ENCODE data around the gene GOLGA8K.
"Not testable (repeated sequence)": the region's sequence is repeated elsewhere in the genome, so short reads cannot be mapped to it uniquely, and the experiment has no call there.

GOLGA8K gene

DNA sequence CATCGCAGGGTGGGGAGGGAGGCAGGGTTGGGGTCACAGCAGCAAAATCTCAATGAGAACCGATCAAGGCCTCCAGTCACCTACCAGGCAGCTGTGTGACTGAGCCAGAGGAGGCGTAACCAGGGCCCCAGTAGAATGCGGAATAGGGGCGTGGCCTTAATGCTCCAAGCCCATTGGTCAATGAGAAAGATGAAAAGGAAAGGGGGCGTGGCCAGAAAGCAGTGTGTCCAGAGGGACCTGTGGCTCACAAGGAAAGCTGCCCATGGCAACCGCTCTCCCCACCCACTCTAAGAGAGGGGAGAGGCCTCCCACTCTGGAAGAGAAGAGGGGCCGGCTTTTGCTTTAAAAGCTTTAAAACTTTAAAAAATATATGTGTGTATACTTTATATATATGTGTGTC, at the start of gene GOLGA8K:
GOLGA8K (minus strand) TSS at position 101 of the 400 bp plus-strand sequence; CDS start at position 3, 98 bp downstream.
- H3K27ac ChIP-seq; H3K4me3 ChIP-seq; H3K9ac ChIP-seq (ENCODE audit: insufficient read length); H3K9me3 ChIP-seq (ENCODE audit: low read depth, low read length); H3K36me3 ChIP-seq (ENCODE audit: insufficient read depth, low read length); DNase-seq (ENCODE audit: low read depth, low spot score): not testable (repeated sequence)

GRCh38 chr15:32440445-32440977, 37.4 kb upstream of the GOLGA8K start:
- not testable (repeated sequence) for H3K9me3 ChIP-seq (ENCODE audit: low read depth, low read length); H3K9ac ChIP-seq (ENCODE audit: insufficient read length); H3K4me3 ChIP-seq; DNase-seq (ENCODE audit: low read depth, low spot score); H3K36me3 ChIP-seq (ENCODE audit: insufficient read depth, low read length); H3K27ac ChIP-seq

DNA sequence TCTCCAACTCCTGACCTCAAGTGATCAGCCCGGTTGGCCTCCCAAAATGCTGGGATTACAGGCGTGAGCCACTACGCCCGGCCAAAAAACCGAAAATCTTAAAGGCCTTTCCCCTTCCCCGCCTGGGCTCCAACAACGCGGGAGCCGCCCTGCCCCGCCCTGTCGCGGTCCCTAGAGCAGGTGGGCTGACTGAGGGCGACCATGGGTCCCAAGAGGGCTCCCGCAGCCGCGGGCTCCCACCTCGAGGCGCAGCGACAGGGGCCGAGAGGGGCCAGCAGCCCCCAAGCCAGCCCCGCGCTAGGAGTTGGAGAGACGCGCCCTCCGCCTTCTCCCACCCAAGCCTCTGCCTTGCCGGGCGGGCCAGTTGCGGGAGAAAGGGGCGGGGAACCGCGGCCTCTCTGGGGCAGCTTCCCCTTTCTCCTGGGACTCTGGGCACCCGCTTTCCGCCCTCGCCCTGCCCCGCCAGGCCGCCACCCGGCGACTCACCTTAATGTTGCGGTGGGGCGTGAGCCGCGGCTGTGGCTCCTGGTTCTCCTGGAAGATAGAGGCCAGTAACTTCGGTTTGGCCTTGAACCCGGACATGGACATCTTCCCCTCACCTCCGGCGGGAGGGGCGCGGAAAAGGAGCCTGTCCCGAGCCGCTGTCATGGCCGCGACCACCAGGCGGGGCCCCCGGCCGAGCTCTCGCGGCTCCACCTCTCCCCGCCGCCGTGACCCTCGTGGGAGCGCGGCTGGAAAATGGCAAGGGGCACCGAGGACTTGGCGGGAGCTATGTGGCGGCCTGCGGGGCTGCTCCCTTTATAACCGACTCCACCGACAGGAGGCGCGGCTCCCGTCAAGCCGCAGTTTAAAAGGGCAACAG, 31.2 kb upstream of the GOLGA8K start:
- H3K9ac ChIP-seq (ENCODE audit: insufficient read length); H3K36me3 ChIP-seq (ENCODE audit: insufficient read depth, low read length); H3K9me3 ChIP-seq (ENCODE audit: low read depth, low read length); H3K4me3 ChIP-seq; DNase-seq (ENCODE audit: low read depth, low spot score); H3K27ac ChIP-seq: not testable (repeated sequence)

- H3K9ac ChIP-seq (ENCODE audit: insufficient read length); DNase-seq (ENCODE audit: low read depth, low spot score); H3K36me3 ChIP-seq (ENCODE audit: insufficient read depth, low read length); H3K4me3 ChIP-seq; H3K27ac ChIP-seq; H3K9me3 ChIP-seq (ENCODE audit: low read depth, low read length): not testable (repeated sequence)
Observed at GRCh38 chr15:32427635-32428034, 24.5 kb upstream of the GOLGA8K start.

DNA sequence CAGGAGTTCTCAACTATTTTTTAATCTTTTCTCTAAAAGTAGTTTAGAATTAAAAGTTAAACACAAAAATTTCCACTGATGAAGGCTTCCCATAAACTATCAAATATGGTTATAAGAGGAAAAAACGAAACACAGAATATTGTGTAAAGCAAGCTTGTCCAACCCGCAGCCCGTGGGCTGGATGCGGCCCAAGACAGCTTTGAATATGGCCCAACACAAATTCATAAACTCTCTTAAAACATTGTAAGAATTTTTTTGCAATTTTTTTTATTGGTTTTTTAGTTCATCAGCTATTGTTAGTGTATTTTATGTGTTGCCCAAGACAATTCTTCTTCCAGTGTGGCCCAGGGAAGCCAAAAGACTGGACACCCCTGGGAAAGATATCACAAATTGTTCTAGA, 23.4 kb upstream of the GOLGA8K start:
- not testable (repeated sequence) for H3K9me3 ChIP-seq (ENCODE audit: low read depth, low read length); H3K27ac ChIP-seq; DNase-seq (ENCODE audit: low read depth, low spot score); H3K36me3 ChIP-seq (ENCODE audit: insufficient read depth, low read length); H3K4me3 ChIP-seq; H3K9ac ChIP-seq (ENCODE audit: insufficient read length)

DNA sequence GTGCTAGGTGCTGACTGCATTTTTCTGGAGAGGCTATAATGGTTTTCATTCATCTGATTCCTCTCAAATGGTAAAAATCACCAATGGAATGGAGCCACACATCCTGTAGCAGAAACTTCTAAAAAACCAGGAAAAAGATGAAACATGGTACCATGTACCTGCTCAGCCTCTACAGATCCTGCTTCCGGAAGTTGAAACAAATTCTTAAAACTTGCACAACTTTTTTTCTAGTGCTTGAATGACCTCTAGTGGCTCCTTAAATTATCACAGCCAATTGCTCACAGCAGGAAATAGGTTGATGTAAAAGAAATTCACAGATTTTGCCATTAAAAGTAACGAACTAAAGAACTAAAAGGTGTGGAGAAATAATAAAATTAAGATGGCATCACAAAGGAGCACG, 4.8 kb upstream of the GOLGA8K start:
- not testable (repeated sequence) for H3K9me3 ChIP-seq (ENCODE audit: low read depth, low read length); H3K27ac ChIP-seq; H3K9ac ChIP-seq (ENCODE audit: insufficient read length); H3K36me3 ChIP-seq (ENCODE audit: insufficient read depth, low read length); H3K4me3 ChIP-seq; DNase-seq (ENCODE audit: low read depth, low spot score)

GRCh38 chr15:32396522-32396921, 6.6 kb downstream of the GOLGA8K start:
- not testable (repeated sequence) for H3K36me3 ChIP-seq (ENCODE audit: insufficient read depth, low read length); H3K27ac ChIP-seq; H3K9me3 ChIP-seq (ENCODE audit: low read depth, low read length); H3K9ac ChIP-seq (ENCODE audit: insufficient read length); DNase-seq (ENCODE audit: low read depth, low spot score); H3K4me3 ChIP-seq

- not testable (repeated sequence) for H3K9me3 ChIP-seq (ENCODE audit: low read depth, low read length); DNase-seq (ENCODE audit: low read depth, low spot score); H3K9ac ChIP-seq (ENCODE audit: insufficient read length); H3K27ac ChIP-seq; H3K4me3 ChIP-seq; H3K36me3 ChIP-seq (ENCODE audit: insufficient read depth, low read length)
Observed at GRCh38 chr15:32394745-32395144, 8.3 kb downstream of the GOLGA8K start.

DNA sequence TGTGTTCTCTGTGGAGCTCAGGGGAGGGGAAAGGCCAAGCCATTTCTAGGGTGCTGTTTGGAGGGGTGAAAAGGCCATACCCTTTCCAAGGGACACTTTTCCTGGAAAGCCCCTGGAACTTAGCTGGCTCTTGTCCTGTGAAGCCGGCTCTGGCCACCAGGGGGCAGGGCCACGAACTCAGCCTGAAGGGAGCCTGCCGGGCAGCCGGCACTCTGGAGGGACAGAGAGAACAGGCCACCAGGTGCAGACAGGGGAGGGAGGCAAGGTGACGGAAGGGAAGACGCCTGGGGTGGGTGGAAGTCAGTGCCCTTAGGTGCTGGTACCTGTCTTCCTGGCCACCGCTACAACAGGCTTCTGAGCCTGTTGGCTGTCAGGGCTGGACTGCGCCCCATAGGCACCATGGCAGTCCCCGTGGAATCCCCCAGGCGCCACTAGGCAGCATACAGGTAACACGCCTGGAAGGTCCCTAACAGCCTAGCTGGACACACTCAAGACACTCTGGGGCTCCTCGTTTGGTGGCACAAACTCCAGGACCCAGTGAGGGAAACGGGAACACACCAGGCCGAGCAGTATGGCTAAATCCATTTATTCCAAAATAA, 14.9 kb downstream of the GOLGA8K start:
- H3K27ac ChIP-seq; H3K9me3 ChIP-seq (ENCODE audit: low read depth, low read length); H3K36me3 ChIP-seq (ENCODE audit: insufficient read depth, low read length); H3K9ac ChIP-seq (ENCODE audit: insufficient read length); DNase-seq (ENCODE audit: low read depth, low spot score); H3K4me3 ChIP-seq: not testable (repeated sequence)

DNA sequence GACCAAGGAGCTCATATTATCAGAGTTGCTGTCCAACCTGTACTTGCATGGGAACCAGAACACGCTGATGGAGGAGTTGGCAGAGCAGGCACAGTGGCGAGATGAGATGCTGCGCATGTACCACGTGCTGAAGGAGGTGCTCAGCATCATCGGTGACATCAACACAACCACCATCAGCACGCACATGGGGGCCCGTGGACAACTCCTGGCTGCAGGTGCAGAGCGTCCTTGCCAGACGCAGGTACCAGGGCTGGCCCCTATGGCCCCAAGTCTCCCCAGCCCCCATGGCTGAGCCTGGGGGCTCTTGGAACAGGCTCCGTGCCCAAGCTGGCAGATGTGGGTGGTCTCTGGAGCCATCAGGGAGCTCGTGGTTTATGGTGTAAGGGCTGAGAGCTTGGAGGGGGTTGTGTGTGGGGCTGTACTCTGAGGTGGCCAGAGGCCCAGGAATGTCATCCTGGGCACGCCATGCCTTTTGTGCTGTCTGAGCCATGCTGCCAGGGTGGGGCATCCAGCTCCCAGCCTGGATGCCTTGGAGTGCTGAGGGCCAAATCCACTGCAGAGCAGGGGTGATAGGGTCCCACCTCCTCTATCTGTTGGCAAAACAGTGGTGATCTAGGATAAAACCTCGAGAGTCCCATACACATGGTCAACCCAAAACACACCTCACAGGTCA, 17.1 kb downstream of the GOLGA8K start:
- H3K36me3 ChIP-seq (ENCODE audit: insufficient read depth, low read length); H3K4me3 ChIP-seq; H3K9me3 ChIP-seq (ENCODE audit: low read depth, low read length); H3K9ac ChIP-seq (ENCODE audit: insufficient read length); H3K27ac ChIP-seq; DNase-seq (ENCODE audit: low read depth, low spot score): not testable (repeated sequence)

- not testable (repeated sequence) for H3K27ac ChIP-seq; DNase-seq (ENCODE audit: low read depth, low spot score); H3K36me3 ChIP-seq (ENCODE audit: insufficient read depth, low read length); H3K4me3 ChIP-seq; H3K9me3 ChIP-seq (ENCODE audit: low read depth, low read length); H3K9ac ChIP-seq (ENCODE audit: insufficient read length)
Observed at GRCh38 chr15:32374185-32374584, 28.9 kb downstream of the GOLGA8K start.

DNA sequence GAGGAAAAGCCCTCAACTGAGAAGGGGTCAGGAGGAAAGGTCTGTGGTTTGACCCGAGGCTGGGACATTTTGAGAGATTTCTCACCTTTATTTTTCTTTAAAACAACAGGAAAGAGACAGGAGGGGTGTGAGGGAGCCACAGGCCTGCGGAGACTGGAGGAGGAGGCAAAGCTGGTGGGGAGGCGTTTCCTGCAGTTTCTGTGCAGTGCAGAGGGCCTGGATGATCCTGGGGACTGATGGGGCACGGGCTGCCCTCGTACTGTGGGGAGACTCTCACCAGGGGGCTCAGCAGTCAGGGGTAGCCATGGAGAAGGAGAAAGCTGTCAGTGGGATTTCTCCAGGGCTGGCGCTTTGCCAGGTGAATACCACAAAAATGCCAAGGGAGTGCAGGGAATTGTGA, 29.4 kb downstream of the GOLGA8K start:
- DNase-seq (ENCODE audit: low read depth, low spot score) = not testable (repeated sequence)

DNA sequence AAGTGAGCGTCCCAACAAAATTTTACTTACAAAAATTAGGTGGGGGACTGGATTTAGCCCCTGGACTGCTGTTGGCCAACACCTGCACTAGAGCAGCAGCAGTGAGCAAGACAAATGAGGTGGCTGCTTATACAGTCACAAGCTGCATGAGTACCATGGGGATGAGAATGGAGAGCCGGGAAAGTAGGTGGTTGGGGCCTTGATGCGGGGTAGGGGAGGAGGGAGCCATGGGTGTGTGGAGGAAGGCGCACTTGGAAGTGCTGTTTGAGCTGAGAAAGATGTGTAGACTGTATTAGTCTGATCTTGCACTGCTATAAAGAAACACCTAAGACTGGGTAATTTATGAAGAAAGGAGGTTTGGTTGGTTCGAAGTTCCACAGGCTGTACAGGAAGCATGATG, 31.0 kb downstream of the GOLGA8K start:
- H3K9ac ChIP-seq (ENCODE audit: insufficient read length); H3K27ac ChIP-seq; H3K9me3 ChIP-seq (ENCODE audit: low read depth, low read length); H3K4me3 ChIP-seq; DNase-seq (ENCODE audit: low read depth, low spot score); H3K36me3 ChIP-seq (ENCODE audit: insufficient read depth, low read length): not testable (repeated sequence)

More for the DNA sequence above, 29.4 kb downstream of the GOLGA8K start:
- H3K9ac ChIP-seq (ENCODE audit: insufficient read length); H3K4me3 ChIP-seq; H3K36me3 ChIP-seq (ENCODE audit: insufficient read depth, low read length); H3K27ac ChIP-seq; H3K9me3 ChIP-seq (ENCODE audit: low read depth, low read length): not testable (repeated sequence)

GRCh38 chr15:32370526-32370925, 32.6 kb downstream of the GOLGA8K start:
- H3K36me3 ChIP-seq (ENCODE audit: insufficient read depth, low read length); H3K4me3 ChIP-seq; DNase-seq (ENCODE audit: low read depth, low spot score); H3K9ac ChIP-seq (ENCODE audit: insufficient read length); H3K9me3 ChIP-seq (ENCODE audit: low read depth, low read length); H3K27ac ChIP-seq: not testable (repeated sequence)
